Activated T-cell treated with anti-CD3 and anti-CD28 coated beads, Interleukin-2, amount 50 U/mL, for 4 hours (primary cell): ENCODE data around the gene MAP3K5. TPM values are rescaled to one million over a fixed set of nuclear protein-coding genes. Genes with fewer than 3 reads are reported as not detected.

Source experiments
- ATAC-seq, 2 donors: fragments of 200-7000 bp; cut with Tn5 transposase; one replicate each; pipeline ENCODE4 v1.10.0; 2021
- DNase-seq: peaks from one replicate; pipeline ENCODE4 v3.0.0-alpha.2; 2020
- H3K27me3 Mint-ChIP-seq: one replicate; pipeline ENCODE4 v1.8.0; 2021; ENCODE audit warnings: low read depth, mixed read lengths
- H3K36me3 Mint-ChIP-seq: one replicate; pipeline ENCODE4 v1.8.0; 2022; ENCODE audit warnings: mixed read lengths; ENCODE audit not compliant: insufficient read depth
- H3K4me1 Mint-ChIP-seq: one replicate; pipeline ENCODE4 v1.8.0; 2021; ENCODE audit warnings: low read depth, mixed read lengths
- H3K4me3 Mint-ChIP-seq: one replicate; pipeline ENCODE4 v1.8.0; 2021; ENCODE audit warnings: mild to moderate bottlenecking, moderate library complexity, mixed read lengths
- H3K9me3 Mint-ChIP-seq: one replicate; pipeline ENCODE4 v1.8.0; 2021; ENCODE audit warnings: mixed read lengths
- total RNA-seq, 3 donors: library from RNA; stranded (reverse); gene quantifications; one replicate each; pipeline ENCODE4 v1.2.1, GENCODE V29; 2021

The MAP3K5 gene
- total RNA-seq, 3 donors from 2014 or later = 5.7 to 10.5 (median 7.9) TPM

GRCh38 chr6:136566007-136566487, 226.2 kb downstream of the MAP3K5 start:
- no peak overlapping the region for H3K4me3 Mint-ChIP-seq
- no peaks in the 10 kb centered on the region for H3K9me3 Mint-ChIP-seq
- DNase-seq = no peak
- no peaks in the 10 kb centered on the region for H3K27me3 Mint-ChIP-seq
- ATAC-seq = no peak
- peaks cover 25% of the 10 kb centered on the region for H3K36me3 Mint-ChIP-seq
- H3K4me1 Mint-ChIP-seq = peaks cover 9% of the 10 kb centered on the region

- Mint-ChIP-seq H3K4me1 (peaks cover 9% of the 10 kb centered on the region), H3K27me3 (no peaks in the 10 kb centered on the region), H3K36me3 (peaks cover 20% of the 10 kb centered on the region), H3K9me3 (no peaks in the 10 kb centered on the region), H3K4me3 (no peak overlapping the region)
- DNase-seq (no peak), ATAC-seq (no peak)
These were observed 228.1 kb downstream of the MAP3K5 start for GRCh38 chr6:136564180-136564579.

GRCh38 chr6:136563386-136564152, 228.7 kb downstream of the MAP3K5 start:
- ATAC-seq (no peak), DNase-seq (no peak)
- Mint-ChIP-seq H3K9me3 (no peaks in the 10 kb centered on the region), H3K4me1 (peaks cover 9% of the 10 kb centered on the region), H3K36me3 (peaks cover 20% of the 10 kb centered on the region), H3K27me3 (no peaks in the 10 kb centered on the region), H3K4me3 (no peak overlapping the region)

GRCh38 chr6:136562211-136562610, 230.1 kb downstream of the MAP3K5 start:
- H3K36me3 Mint-ChIP-seq = peaks cover 23% of the 10 kb centered on the region
- DNase-seq = no peak
- peaks cover 9% of the 10 kb centered on the region for H3K4me1 Mint-ChIP-seq
- H3K27me3 Mint-ChIP-seq = no peaks in the 10 kb centered on the region
- no peak overlapping the region for H3K4me3 Mint-ChIP-seq
- no peaks in the 10 kb centered on the region for H3K9me3 Mint-ChIP-seq
- ATAC-seq = no peak

- no peak for DNase-seq
- Mint-ChIP-seq H3K4me3 (no peak overlapping the region), H3K4me1 (peaks cover 3% of the 10 kb centered on the region), H3K36me3 (peaks cover 10% of the 10 kb centered on the region), H3K9me3 (no peaks in the 10 kb centered on the region), H3K27me3 (peaks cover 15% of the 10 kb centered on the region)
- ATAC-seq = no peak
These were observed 239.0 kb downstream of the MAP3K5 start for GRCh38 chr6:136553166-136553787.

- Mint-ChIP-seq H3K4me3 (peak overlapping the region; percentile 7), H3K27me3 (peaks cover 24% of the 10 kb centered on the region)
- no peak for ATAC-seq
These were observed 240.2 kb downstream of the MAP3K5 start for GRCh38 chr6:136552054-136552453.

GRCh38 chr6:136551103-136551502, 241.2 kb downstream of the MAP3K5 start:
- peak overlapping the region; percentile 61 for H3K4me3 Mint-ChIP-seq

More at GRCh38 chr6:136552054-136552453, 240.2 kb downstream of the MAP3K5 start:
- Mint-ChIP-seq H3K4me1 (peaks cover 3% of the 10 kb centered on the region), H3K36me3 (peaks cover 5% of the 10 kb centered on the region), H3K9me3 (no peaks in the 10 kb centered on the region)
- DNase-seq = no peak

GRCh38 chr6:136550330-136551071, 241.8 kb downstream of the MAP3K5 start, which contains the start of gene MAP7:
Gene MAP7, minus strand, starts transcription at chr6:136550422. Its CDS starts 14 bp downstream, at chr6:136550408.
- Mint-ChIP-seq H3K27me3 (peaks cover 36% of the 10 kb centered on the region), H3K4me1 (peaks cover 3% of the 10 kb centered on the region)
- ATAC-seq = peak; percentile 87 to 88

More at GRCh38 chr6:136551103-136551502, 241.2 kb downstream of the MAP3K5 start:
- Mint-ChIP-seq H3K4me1 (peaks cover 3% of the 10 kb centered on the region), H3K9me3 (no peaks in the 10 kb centered on the region), H3K36me3 (peaks cover 5% of the 10 kb centered on the region), H3K27me3 (peaks cover 34% of the 10 kb centered on the region)
- no peak for ATAC-seq
- no peak for DNase-seq

GRCh38 chr6:136550045-136550329, 242.3 kb downstream of the MAP3K5 start:
- Mint-ChIP-seq H3K4me3 (peak overlapping the region; percentile 45), H3K4me1 (peaks cover 3% of the 10 kb centered on the region), H3K27me3 (peaks cover 41% of the 10 kb centered on the region), H3K9me3 (no peaks in the 10 kb centered on the region), H3K36me3 (peaks cover 3% of the 10 kb centered on the region)
- DNase-seq (no peak), ATAC-seq (peak; percentile 65 to 73)

More at GRCh38 chr6:136550330-136551071, 241.8 kb downstream of the MAP3K5 start, which contains the start of gene MAP7:
- peaks cover 5% of the 10 kb centered on the region for H3K36me3 Mint-ChIP-seq
- peak within 1 kb of the TSS; percentile 63 for H3K4me3 Mint-ChIP-seq
- H3K9me3 Mint-ChIP-seq = no peaks in the 10 kb centered on the region
- peak; percentile 61 for DNase-seq

GRCh38 chr6:136549300-136550044, 242.8 kb downstream of the MAP3K5 start:
- DNase-seq (no peak), ATAC-seq (peak in 1 of 2 donors; percentile 6)
- Mint-ChIP-seq H3K9me3 (no peaks in the 10 kb centered on the region), H3K36me3 (no peaks in the 10 kb centered on the region), H3K4me3 (peak overlapping the region; percentile 63), H3K4me1 (peaks cover 3% of the 10 kb centered on the region), H3K27me3 (peaks cover 46% of the 10 kb centered on the region)

- no peak for DNase-seq
- Mint-ChIP-seq H3K9me3 (no peaks in the 10 kb centered on the region), H3K36me3 (no peaks in the 10 kb centered on the region)
These were observed 243.5 kb downstream of the MAP3K5 start for GRCh38 chr6:136548582-136549299.

GRCh38 chr6:136547871-136548270, 244.4 kb downstream of the MAP3K5 start:
- Mint-ChIP-seq H3K4me1 (peaks cover 3% of the 10 kb centered on the region), H3K36me3 (no peaks in the 10 kb centered on the region), H3K9me3 (no peaks in the 10 kb centered on the region), H3K27me3 (peaks cover 61% of the 10 kb centered on the region), H3K4me3 (no peak overlapping the region)
- no peak for DNase-seq
- ATAC-seq = no peak

More at GRCh38 chr6:136548582-136549299, 243.5 kb downstream of the MAP3K5 start:
- no peak for ATAC-seq
- H3K4me3 Mint-ChIP-seq = peak overlapping the region; percentile 63
- H3K27me3 Mint-ChIP-seq = peaks cover 53% of the 10 kb centered on the region
- peaks cover 3% of the 10 kb centered on the region for H3K4me1 Mint-ChIP-seq

GRCh38 chr6:136547336-136547735, 244.9 kb downstream of the MAP3K5 start:
- DNase-seq (no peak), ATAC-seq (no peak)
- H3K4me3 Mint-ChIP-seq = no peak overlapping the region
- peaks cover 61% of the 10 kb centered on the region for H3K27me3 Mint-ChIP-seq
- no peaks in the 10 kb centered on the region for H3K36me3 Mint-ChIP-seq
- peaks cover 3% of the 10 kb centered on the region for H3K4me1 Mint-ChIP-seq
- H3K9me3 Mint-ChIP-seq = no peaks in the 10 kb centered on the region
